H1 (cell line): Measurements from ENCODE around the gene ATP9B. TPM values are rescaled to one million over a fixed set of nuclear protein-coding genes. Genes with fewer than 3 reads are reported as not detected.

Experiments
- CREB1 ChIP-seq: IDR thresholded peaks from 2 replicates; pipeline ENCODE4 v1.6.1; 2012; ENCODE audit warnings: inconsistent platforms
- SIX5 ChIP-seq: IDR thresholded peaks from 2 replicates; pipeline ENCODE4 v1.6.1; 2011; ENCODE audit warnings: mild to moderate bottlenecking, low read depth, low read length
- SRF ChIP-seq: IDR thresholded peaks from 2 replicates; pipeline ENCODE4 v1.6.1; 2011; ENCODE audit warnings: mild to moderate bottlenecking, low read depth, low read length, moderate library complexity
- polyA plus RNA-seq, 7 experiments: library from polyadenylated mRNA; depleted of rRNA in 3 of 7; stranded (reverse) in 5 of 7; unstranded in 2 of 7; fragments of >200 nt in 5 of 7; fragments of 200-250 nt in 2 of 7; gene quantifications; 1 replicate in 5 of 7; 2 replicates in 1 of 7; 4 replicates in 1 of 7; pipeline versions ENCODE4 v1.2.1 to v1.2.3, GENCODE V29; 2011 to 2013; ENCODE audit warnings: missing spikeins in 2 of 7, mixed read lengths in 2 of 7
- total RNA-seq: library from RNA; stranded (reverse); fragmentation: NEBNext Ultra II Directional; extraction: Animal tissue kit (Norgen Biotek cat#: 25700); gene quantifications from 2 replicates; pipeline ENCODE4 v1.2.1, GENCODE V29; 2021

Gene ATP9B
- total and polyA plus RNA-seq, 2 of the 8 experiments (the other 6 are each of a cell fraction or from before 2014, with no cell fraction given): 15.1 to 21.7 TPM

DNA sequence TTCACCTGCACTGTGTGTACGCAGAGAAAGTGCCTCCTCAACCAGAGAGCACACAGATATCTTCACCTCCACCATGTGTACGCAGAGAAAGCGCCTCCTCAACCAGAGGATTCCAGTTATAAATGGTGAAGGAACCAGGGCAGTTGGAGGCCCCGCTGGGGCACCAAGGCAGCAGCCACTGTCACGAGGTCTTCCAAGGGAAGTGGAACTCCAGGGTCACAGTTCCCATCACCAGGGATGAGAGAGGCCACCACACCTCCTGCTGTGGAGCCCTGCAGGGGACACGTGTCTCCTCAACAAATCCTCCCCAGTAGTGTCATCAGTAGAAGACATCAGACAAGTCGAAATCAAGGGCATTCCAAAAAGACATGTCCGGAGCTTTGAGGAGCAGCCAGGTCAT lies 298.3 kb downstream of the ATP9B start (continued):
- TF ChIP-seq SRF (no peak), SIX5 (no peak), CREB1 (no peak)
